ENCODE data around the gene CDH15. TPM values are rescaled to one million over a fixed set of nuclear protein-coding genes. Genes with fewer than 3 reads are reported as not detected.

CDH15 gene
- total RNA-seq, 4 donors from 2014 or later = 48.5 to 60.8 (median 51.0) TPM

DNA sequence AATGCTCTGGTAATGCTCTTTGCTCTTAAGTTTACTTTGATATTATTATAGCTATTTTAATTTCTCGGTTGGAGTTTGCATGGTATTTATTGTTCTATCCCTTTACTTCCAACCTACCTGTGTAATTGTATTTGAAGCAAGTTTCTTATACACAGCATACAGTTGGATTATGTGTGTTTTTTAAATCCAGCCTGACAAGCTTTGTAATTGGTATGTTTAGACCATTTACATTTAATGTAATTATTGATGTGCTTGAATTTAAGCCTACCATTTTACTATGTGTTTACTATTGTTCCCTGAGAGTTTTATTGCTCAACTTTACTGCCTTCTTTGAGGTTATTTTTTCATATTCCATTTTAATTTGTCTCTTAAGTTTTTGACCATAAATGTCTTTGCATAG, 42.2 kb upstream of the CDH15 start:
- ATAC-seq (no peak), DNase-seq (no peak)
- in situ Hi-C loops (cut with MboI; ENCODE audit: low sequenced_read_pairs in 4 of 4) = no loop called here
- no peaks in the 10 kb centered on the region for H3K9me3 ChIP-seq
- intact Hi-C loops (cut with DNase I; ENCODE audit: low total_unique reads) = no loop called here
- TF ChIP-seq, protein P1, sequence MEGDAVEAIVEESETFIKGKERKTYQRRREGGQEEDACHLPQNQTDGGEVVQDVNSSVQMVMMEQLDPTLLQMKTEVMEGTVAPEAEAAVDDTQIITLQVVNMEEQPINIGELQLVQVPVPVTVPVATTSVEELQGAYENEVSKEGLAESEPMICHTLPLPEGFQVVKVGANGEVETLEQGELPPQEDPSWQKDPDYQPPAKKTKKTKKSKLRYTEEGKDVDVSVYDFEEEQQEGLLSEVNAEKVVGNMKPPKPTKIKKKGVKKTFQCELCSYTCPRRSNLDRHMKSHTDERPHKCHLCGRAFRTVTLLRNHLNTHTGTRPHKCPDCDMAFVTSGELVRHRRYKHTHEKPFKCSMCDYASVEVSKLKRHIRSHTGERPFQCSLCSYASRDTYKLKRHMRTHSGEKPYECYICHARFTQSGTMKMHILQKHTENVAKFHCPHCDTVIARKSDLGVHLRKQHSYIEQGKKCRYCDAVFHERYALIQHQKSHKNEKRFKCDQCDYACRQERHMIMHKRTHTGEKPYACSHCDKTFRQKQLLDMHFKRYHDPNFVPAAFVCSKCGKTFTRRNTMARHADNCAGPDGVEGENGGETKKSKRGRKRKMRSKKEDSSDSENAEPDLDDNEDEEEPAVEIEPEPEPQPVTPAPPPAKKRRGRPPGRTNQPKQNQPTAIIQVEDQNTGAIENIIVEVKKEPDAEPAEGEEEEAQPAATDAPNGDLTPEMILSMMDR (IDR thresholded peaks at IDR 0.05 in 4 of 5, conservative IDR thresholded peaks at IDR 0.05 in 1 of 5) = no peak
- TF ChIP-seq POLR2A (IDR thresholded peaks at IDR 0.05) = no peak
- no peaks in the 10 kb centered on the region for H3K4me1 ChIP-seq
- H3K4me3 ChIP-seq = no peak overlapping the region
- H3K27me3 ChIP-seq = no peaks in the 10 kb centered on the region
- no peak overlapping the region for H3K27ac ChIP-seq
- peaks cover 0 to 41% of the 10 kb centered on the region in 2 donors for H3K36me3 ChIP-seq

DNA sequence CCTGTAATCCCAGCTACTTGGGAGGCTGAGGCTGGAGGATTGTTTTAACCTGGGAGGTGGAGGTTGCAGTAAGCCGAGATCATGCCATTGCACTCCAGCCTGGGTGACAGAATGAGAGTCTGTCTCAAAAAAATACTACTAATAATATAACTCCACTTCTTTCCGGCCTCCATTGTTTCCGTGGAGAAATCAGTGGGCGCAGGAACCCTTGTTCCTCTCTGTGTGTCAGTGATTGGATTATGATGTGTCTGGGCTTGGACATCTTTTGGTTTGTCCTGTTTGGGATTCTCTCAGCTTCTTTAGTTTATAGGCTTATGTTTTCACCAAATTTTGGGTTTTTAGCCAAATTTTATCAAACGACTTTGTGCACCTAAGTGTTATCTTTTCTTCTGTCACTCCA, 41.1 kb upstream of the CDH15 start:
- peaks cover 0 to 41% of the 10 kb centered on the region in 2 donors for H3K36me3 ChIP-seq

DNA sequence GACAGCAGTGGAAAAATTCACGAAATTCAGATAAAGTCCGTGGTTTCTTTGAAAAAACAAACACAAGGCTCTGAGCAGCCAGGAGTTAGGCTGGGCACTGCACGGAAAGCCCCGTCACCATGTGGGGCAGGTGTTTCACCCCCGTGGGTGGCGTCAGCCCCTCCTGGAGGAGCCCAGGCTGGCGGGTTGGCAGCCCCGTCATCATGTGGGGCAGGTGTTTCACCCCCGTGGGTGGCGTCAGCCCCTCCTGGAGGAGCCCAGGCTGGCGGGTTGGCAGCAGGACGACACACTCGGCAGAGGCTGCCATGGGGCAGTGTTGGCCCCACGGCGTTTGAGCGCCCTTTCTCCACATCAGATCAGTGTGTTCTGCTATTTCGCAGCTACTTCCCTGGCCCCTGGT, 39.8 kb upstream of the CDH15 start:
- Histone ChIP-seq H3K9me3 (no peaks in the 10 kb centered on the region), H3K27ac (no peak overlapping the region), H3K36me3 (peaks cover 0 to 39% of the 10 kb centered on the region in 2 donors), H3K4me1 (no peaks in the 10 kb centered on the region), H3K27me3 (no peaks in the 10 kb centered on the region), H3K4me3 (no peak overlapping the region)
- intact Hi-C loops (cut with DNase I; ENCODE audit: low total_unique reads) (no loop called here), in situ Hi-C loops (cut with MboI; ENCODE audit: low sequenced_read_pairs in 4 of 4) (no loop called here)
- ATAC-seq (no peak), DNase-seq (no peak)
- no peak for TF ChIP-seq POLR2A (IDR thresholded peaks at IDR 0.05)
- TF ChIP-seq, protein P1 (IDR thresholded peaks at IDR 0.05 in 4 of 5, conservative IDR thresholded peaks at IDR 0.05 in 1 of 5) = no peak

More for the DNA sequence above, 41.1 kb upstream of the CDH15 start:
- Histone ChIP-seq H3K4me3 (no peak overlapping the region), H3K4me1 (no peaks in the 10 kb centered on the region), H3K27ac (no peak overlapping the region), H3K27me3 (no peaks in the 10 kb centered on the region), H3K9me3 (no peaks in the 10 kb centered on the region)
- intact Hi-C loops (cut with DNase I; ENCODE audit: low total_unique reads) (no loop called here), in situ Hi-C loops (cut with MboI; ENCODE audit: low sequenced_read_pairs in 4 of 4) (no loop called here)
- DNase-seq (no peak), ATAC-seq (no peak)
- TF ChIP-seq, protein P1 (IDR thresholded peaks at IDR 0.05 in 4 of 5, conservative IDR thresholded peaks at IDR 0.05 in 1 of 5) = no peak
- no peak for TF ChIP-seq POLR2A (IDR thresholded peaks at IDR 0.05)

DNA sequence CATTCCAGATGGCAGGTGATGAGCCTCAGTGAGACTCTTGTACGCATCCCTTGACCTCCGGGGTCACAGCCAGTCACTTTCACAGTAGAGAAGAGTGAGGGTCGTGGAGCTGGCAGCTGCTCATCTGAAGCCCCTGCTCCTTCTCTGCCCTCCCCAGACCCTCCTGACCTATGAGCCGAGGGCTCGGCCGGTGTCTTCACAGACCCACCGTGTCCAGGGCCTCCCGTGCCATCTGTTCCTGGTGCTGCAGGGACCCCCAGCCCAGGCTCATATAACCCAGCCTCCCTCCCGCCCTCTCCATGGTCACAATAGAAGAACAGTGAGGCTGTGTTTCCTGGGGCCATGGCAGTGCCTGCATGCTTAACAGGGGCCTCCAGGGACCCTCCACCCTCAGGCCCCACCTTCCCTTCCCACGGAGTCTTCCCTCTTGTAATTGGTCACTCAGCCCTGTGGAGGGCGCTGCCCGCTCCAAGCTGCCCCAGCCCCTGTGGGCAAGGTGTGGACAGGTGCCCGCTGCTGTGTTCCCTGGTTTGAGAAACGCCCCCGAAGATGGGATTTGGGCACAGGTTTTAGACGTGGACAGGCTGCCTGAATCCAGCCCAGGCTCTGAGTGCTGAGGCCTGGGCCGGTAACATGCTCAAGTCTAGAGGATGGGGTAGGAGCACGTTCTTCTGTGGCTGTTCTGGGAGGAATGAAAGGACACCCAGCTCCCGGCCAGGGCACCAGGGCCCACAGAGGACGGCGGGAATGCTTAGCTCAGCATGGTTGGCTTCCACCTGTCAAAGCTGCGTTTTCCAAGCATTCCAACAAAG, 39.1 kb upstream of the CDH15 start:
- H3K4me1 ChIP-seq = no peaks in the 10 kb centered on the region
- no peaks in the 10 kb centered on the region for H3K27me3 ChIP-seq
- peaks cover 0 to 42% of the 10 kb centered on the region in 2 donors for H3K36me3 ChIP-seq
- intact Hi-C loops (cut with DNase I; ENCODE audit: low total_unique reads) = no loop called here
- H3K9me3 ChIP-seq = no peaks in the 10 kb centered on the region
- no peak for ATAC-seq
- H3K27ac ChIP-seq = no peak overlapping the region
- DNase-seq = no peak
- H3K4me3 ChIP-seq = no peak overlapping the region
- in situ Hi-C loops (cut with MboI; ENCODE audit: low sequenced_read_pairs in 4 of 4) = no loop called here
- no peak for TF ChIP-seq POLR2A (IDR thresholded peaks at IDR 0.05)
- TF ChIP-seq, protein P1 (IDR thresholded peaks at IDR 0.05 in 4 of 5, conservative IDR thresholded peaks at IDR 0.05 in 1 of 5) = no peak

Measured in gastrocnemius medialis (tissue), 4 donors.